Spleen (tissue), 7 donors: ENCODE results near the gene TRIM13.

Experiments
- CTCF ChIP-seq, 11 experiments: fragments of 200-600 bp in 7 of 11; fragments of 450-650 bp in 4 of 11; sonication (generic) in 4 of 11; IDR thresholded peaks in 8 of 11; conservative IDR thresholded peaks in 3 of 11; 1 replicate in 7 of 11; 2 replicates in 4 of 11; pipeline versions ENCODE4 v1.4.0 to v1.8.0; 2016 to 2021; ENCODE audit warnings: antibody characterized with exemption in 11 of 11, inconsistent platforms in 4 of 11, mild to moderate bottlenecking in 1 of 11
- POLR2A ChIP-seq, 3 donors: fragments of 450-650 bp; IDR thresholded peaks; one replicate each; pipeline ENCODE4 v1.5.1; 2017; ENCODE audit warnings: antibody characterized with exemption in 3 of 3, mild to moderate bottlenecking in 1 of 3
- POLR2AphosphoS5 ChIP-seq, 3 donors: sonication (generic); formaldehyde crosslinking; IDR thresholded peaks; one replicate each; pipeline ENCODE4 v1.5.1; 2017; ENCODE audit warnings: antibody characterized with exemption in 3 of 3
- donor health status: DM: no; HTN: no; CAD: no; lungs with moderate emphysema.
- donor health status: DM: no; HTN: no; CAD: no.
- donor health status: DM: no; HTN: no; CAD: no.

- TF ChIP-seq CTCF (IDR thresholded peaks at IDR 0.05 in 8 of 11, conservative IDR thresholded peaks at IDR 0.05 in 3 of 11) (no peak), POLR2A (IDR thresholded peaks at IDR 0.05) (no peak), POLR2AphosphoS5 (IDR thresholded peaks at IDR 0.05) (no peak)
These were observed 9.7 kb downstream of the TRIM13 start for GRCh38 chr13:50006426-50007135.
